ENCODE measurements around the gene TMEM190.

Gene TMEM190

GRCh38 chr19:55407800-55408532, 31.3 kb downstream of the TMEM190 start (continued):
- no peak for TF ChIP-seq ZNF302 (tag by site-specific recombination; IDR thresholded peaks at IDR 0.05; ENCODE audit: low read depth)
- TF ChIP-seq ATF2 (tag by site-specific recombination; IDR thresholded peaks at IDR 0.05; ENCODE audit: low read depth) = peak; percentile 96
- peak; percentile 65 for TF ChIP-seq ZFHX2 (tag by site-specific recombination; conservative IDR thresholded peaks at IDR 0.05)
- peak; percentile 95 for TF ChIP-seq SP3 (tag by site-specific recombination; IDR thresholded peaks at IDR 0.05)
- TF ChIP-seq ZNF830 (tag by site-specific recombination; IDR thresholded peaks at IDR 0.05; ENCODE audit: low read depth) = no peak
- TF ChIP-seq, protein P1, sequence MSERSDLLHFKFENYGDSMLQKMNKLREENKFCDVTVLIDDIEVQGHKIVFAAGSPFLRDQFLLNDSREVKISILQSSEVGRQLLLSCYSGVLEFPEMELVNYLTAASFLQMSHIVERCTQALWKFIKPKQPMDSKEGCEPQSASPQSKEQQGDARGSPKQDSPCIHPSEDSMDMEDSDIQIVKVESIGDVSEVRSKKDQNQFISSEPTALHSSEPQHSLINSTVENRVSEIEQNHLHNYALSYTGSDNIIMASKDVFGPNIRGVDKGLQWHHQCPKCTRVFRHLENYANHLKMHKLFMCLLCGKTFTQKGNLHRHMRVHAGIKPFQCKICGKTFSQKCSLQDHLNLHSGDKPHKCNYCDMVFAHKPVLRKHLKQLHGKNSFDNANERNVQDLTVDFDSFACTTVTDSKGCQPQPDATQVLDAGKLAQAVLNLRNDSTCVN (tag by site-specific recombination; optimal IDR thresholded peaks at IDR 0.05) = peak; percentile 98
- no peak for TF ChIP-seq ZNF555 (tag by site-specific recombination; conservative IDR thresholded peaks at IDR 0.05)
- TF ChIP-seq ZNF600 (tag by site-specific recombination; IDR thresholded peaks at IDR 0.05) = no peak
- TF ChIP-seq ZNF585B (tag by site-specific recombination; IDR thresholded peaks at IDR 0.05) = no peak
- TF ChIP-seq KLF17 (tag by site-specific recombination; IDR thresholded peaks at IDR 0.05) = peak; percentile 89; the same call in 1 of the 2 replicates
- peak; percentile 98 for TF ChIP-seq ZNF629 (tag by site-specific recombination; IDR thresholded peaks at IDR 0.05)
- no peak for TF ChIP-seq ZNF133 (tag by site-specific recombination; IDR thresholded peaks at IDR 0.05)
- TF ChIP-seq ZNF211 (tag by site-specific recombination; IDR thresholded peaks at IDR 0.05; ENCODE audit: low read depth) = no peak
- TF ChIP-seq GLIS1 (tag by site-specific recombination; IDR thresholded peaks at IDR 0.05) = peak; percentile 89
- TF ChIP-seq ZNF350 (tag by site-specific recombination; IDR thresholded peaks at IDR 0.05) = no peak
- no peak for TF ChIP-seq ZNF473 (tag by site-specific recombination; IDR thresholded peaks at IDR 0.05)
- no peak for TF ChIP-seq SALL2 (tag by site-specific recombination; IDR thresholded peaks at IDR 0.05; ENCODE audit: borderline replicate concordance)
- TF ChIP-seq ZNF791 (tag by site-specific recombination; IDR thresholded peaks at IDR 0.05) = no peak
- TF ChIP-seq REPIN1 (tag by site-specific recombination; IDR thresholded peaks at IDR 0.05; ENCODE audit: low read depth) = no peak
- no peak for TF ChIP-seq ZNF664 (tag by site-specific recombination; IDR thresholded peaks at IDR 0.05)
- no peak for TF ChIP-seq ZNF837 (tag by site-specific recombination; IDR thresholded peaks at IDR 0.05)
- no peak; the same call in none of the 2 replicates for TF ChIP-seq GLIS2 (tag by site-specific recombination; IDR thresholded peaks at IDR 0.05)
- peak; percentile 95 for TF ChIP-seq KLF10 (tag by site-specific recombination; IDR thresholded peaks at IDR 0.05)
- TF ChIP-seq, protein P2, sequence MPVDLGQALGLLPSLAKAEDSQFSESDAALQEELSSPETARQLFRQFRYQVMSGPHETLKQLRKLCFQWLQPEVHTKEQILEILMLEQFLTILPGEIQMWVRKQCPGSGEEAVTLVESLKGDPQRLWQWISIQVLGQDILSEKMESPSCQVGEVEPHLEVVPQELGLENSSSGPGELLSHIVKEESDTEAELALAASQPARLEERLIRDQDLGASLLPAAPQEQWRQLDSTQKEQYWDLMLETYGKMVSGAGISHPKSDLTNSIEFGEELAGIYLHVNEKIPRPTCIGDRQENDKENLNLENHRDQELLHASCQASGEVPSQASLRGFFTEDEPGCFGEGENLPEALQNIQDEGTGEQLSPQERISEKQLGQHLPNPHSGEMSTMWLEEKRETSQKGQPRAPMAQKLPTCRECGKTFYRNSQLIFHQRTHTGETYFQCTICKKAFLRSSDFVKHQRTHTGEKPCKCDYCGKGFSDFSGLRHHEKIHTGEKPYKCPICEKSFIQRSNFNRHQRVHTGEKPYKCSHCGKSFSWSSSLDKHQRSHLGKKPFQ (tag by site-specific recombination; IDR thresholded peaks at IDR 0.05) = 0 out of 2 replicates have a peak, but pooled peaks have one; percentile 21
- no peak for TF ChIP-seq ZNF768 (tag by site-specific recombination; IDR thresholded peaks at IDR 0.05)
- no peak for TF ChIP-seq HOXA7 (CRISPR knock-in tag; IDR thresholded peaks at IDR 0.05; ENCODE audit: borderline replicate concordance)
- no peak for TF ChIP-seq IKZF3 (tag by site-specific recombination; IDR thresholded peaks at IDR 0.05)
- TF ChIP-seq, protein P3, sequence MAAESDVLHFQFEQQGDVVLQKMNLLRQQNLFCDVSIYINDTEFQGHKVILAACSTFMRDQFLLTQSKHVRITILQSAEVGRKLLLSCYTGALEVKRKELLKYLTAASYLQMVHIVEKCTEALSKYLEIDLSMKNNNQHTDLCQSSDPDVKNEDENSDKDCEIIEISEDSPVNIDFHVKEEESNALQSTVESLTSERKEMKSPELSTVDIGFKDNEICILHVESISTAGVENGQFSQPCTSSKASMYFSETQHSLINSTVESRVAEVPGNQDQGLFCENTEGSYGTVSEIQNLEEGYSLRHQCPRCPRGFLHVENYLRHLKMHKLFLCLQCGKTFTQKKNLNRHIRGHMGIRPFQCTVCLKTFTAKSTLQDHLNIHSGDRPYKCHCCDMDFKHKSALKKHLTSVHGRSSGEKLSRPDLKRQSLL (tag by site-specific recombination; IDR thresholded peaks at IDR 0.05) = no peak
- TF ChIP-seq ZNF184 (tag by site-specific recombination; IDR thresholded peaks at IDR 0.05) = no peak
- no peak for TF ChIP-seq ZNF704 (tag by site-specific recombination; IDR thresholded peaks at IDR 0.05)
- TF ChIP-seq ZNF121 (tag by site-specific recombination; IDR thresholded peaks at IDR 0.05) = no peak
- peak; percentile 98 for TF ChIP-seq ZXDB (tag by site-specific recombination; IDR thresholded peaks at IDR 0.05)
- peak; percentile 86 for TF ChIP-seq ZNF501 (tag by site-specific recombination; IDR thresholded peaks at IDR 0.05)
- TF ChIP-seq ZFP3 (tag by site-specific recombination; IDR thresholded peaks at IDR 0.05; ENCODE audit: low read depth) = no peak
- peak; percentile 91; the same call in 1 of the 2 replicates for TF ChIP-seq KLF7 (tag by site-specific recombination; IDR thresholded peaks at IDR 0.05; ENCODE audit: borderline replicate concordance)

Measured in HEK293 (cell line).